Measurements from ENCODE around the gene FAM89B.
A peak's percentile ranks its signal among the peaks of the same experiment; 100 is the strongest.

FAM89B gene

GRCh38 chr11:65612691-65613090 lies 40.4 kb downstream of the FAM89B start:
- no peak overlapping the region for H2AK5ac ChIP-seq (ENCODE audit: low read length)
- H3K27ac ChIP-seq (ENCODE audit: low read depth, low read length) = no peak overlapping the region
- H3K79me1 ChIP-seq (ENCODE audit: low read length) = peaks cover 31% of the 10 kb centered on the region
- H3K4ac ChIP-seq (ENCODE audit: low read depth, low read length) = no peak overlapping the region
- no peak overlapping the region for H2BK5ac ChIP-seq (ENCODE audit: low read length)
- DNase-seq = no peak
- H4K8ac ChIP-seq (ENCODE audit: low read depth, low read length) = no peak overlapping the region
- no peak overlapping the region for H2BK120ac ChIP-seq (ENCODE audit: low read depth, low read length)
- WGBS (ENCODE audit: extremely low coverage, insufficient coverage, low lambda C conversion rate) = no CpG with 5 or more reads among the region's 7 CpGs
- no peak overlapping the region for H3K4me3 ChIP-seq (ENCODE audit: low read length)
- peaks cover 11% of the 10 kb centered on the region for H3K4me1 ChIP-seq (ENCODE audit: control insufficient read depth, low read depth, low read length)
- no peak overlapping the region for H4K5ac ChIP-seq (ENCODE audit: low read length)
- H2BK15ac ChIP-seq (replicated peaks; ENCODE audit: low read depth) = no peak overlapping the region
- no peaks in the 10 kb centered on the region for H3K27me3 ChIP-seq (ENCODE audit: insufficient read depth, low read length, poor library complexity)
- no peaks in the 10 kb centered on the region for H3K36me3 ChIP-seq (ENCODE audit: control insufficient read depth, insufficient read depth, low read length)
- H3K23ac ChIP-seq (ENCODE audit: low read length) = no peak overlapping the region
- H3K56ac ChIP-seq (ENCODE audit: low read length) = peak overlapping the region; percentile 59
- H3K4me2 ChIP-seq (ENCODE audit: low read length) = no peak overlapping the region
- H3K79me2 ChIP-seq (ENCODE audit: control insufficient read depth, insufficient read depth, low read length) = peaks cover 21% of the 10 kb centered on the region
- peak overlapping the region; percentile 41 for H3K9ac ChIP-seq (ENCODE audit: low read length)
- H3K18ac ChIP-seq (ENCODE audit: low read length) = no peak overlapping the region

DNA sequence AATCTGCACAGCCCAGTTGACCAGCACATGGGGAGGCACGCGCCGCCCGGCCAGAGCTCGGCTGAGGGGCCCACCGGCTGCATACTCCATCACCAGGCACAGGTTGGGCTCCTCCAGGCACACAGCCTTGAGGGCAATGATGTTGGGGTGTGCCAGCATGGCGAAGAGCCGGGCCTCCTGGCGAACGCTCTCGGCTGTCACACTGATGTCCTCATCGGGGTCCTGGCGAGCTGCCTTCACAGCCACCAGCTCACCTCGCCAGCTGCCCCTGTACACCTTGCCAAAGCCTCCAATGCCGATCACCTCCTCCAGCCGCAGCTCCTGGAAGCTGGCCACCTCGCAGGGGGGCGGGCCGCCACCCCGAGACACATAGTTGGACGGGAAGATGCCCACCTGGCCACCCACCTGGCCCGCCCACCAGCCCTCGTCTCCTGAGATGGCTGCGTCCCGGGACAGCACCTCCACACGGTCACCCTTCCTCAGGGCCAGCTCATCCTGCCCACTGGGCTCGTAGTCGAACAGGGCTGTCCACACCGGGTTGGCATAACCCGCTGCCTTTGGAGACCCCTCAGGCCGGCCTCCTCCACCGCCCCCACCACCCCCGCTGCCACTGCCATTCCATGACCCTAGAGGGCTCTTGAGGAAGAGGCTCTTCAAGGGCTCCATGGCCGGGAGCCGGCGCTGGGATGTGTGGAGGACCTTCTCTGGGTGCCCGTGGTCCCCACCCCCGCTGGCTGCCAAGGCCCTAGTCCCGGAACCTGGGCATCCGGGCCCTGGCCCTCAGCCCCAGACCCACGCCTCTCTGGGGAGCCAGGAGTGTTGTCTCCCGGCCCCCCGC lies 41.0 kb downstream of the FAM89B start:
- no CpG with 5 or more reads among the region's 43 CpGs for WGBS (ENCODE audit: extremely low coverage, insufficient coverage, low lambda C conversion rate)
- peak overlapping the region; percentile 77 for H3K18ac ChIP-seq (ENCODE audit: low read length)
- peaks cover 21% of the 10 kb centered on the region for H3K79me2 ChIP-seq (ENCODE audit: control insufficient read depth, insufficient read depth, low read length)
- no peak overlapping the region for H4K8ac ChIP-seq (ENCODE audit: low read depth, low read length)
- no peak overlapping the region for H2BK5ac ChIP-seq (ENCODE audit: low read length)
- peak overlapping the region; percentile 69 for H3K4me3 ChIP-seq (ENCODE audit: low read length)
- H2BK120ac ChIP-seq (ENCODE audit: low read depth, low read length) = peak overlapping the region; percentile 33
- no peak overlapping the region for H3K23ac ChIP-seq (ENCODE audit: low read length)
- H3K27me3 ChIP-seq (ENCODE audit: insufficient read depth, low read length, poor library complexity) = no peaks in the 10 kb centered on the region
- no peak overlapping the region for H2BK15ac ChIP-seq (replicated peaks; ENCODE audit: low read depth)
- no peak for DNase-seq
- peaks cover 31% of the 10 kb centered on the region for H3K79me1 ChIP-seq (ENCODE audit: low read length)
- H4K5ac ChIP-seq (ENCODE audit: low read length) = no peak overlapping the region
- H2AK5ac ChIP-seq (ENCODE audit: low read length) = no peak overlapping the region
- H3K4me2 ChIP-seq (ENCODE audit: low read length) = peak overlapping the region; percentile 48
- peak overlapping the region; percentile 97 for H3K9ac ChIP-seq (ENCODE audit: low read length)
- H3K36me3 ChIP-seq (ENCODE audit: control insufficient read depth, insufficient read depth, low read length) = no peaks in the 10 kb centered on the region
- peak overlapping the region; percentile 58 for H3K27ac ChIP-seq (ENCODE audit: low read depth, low read length)
- peaks cover 11% of the 10 kb centered on the region for H3K4me1 ChIP-seq (ENCODE audit: control insufficient read depth, low read depth, low read length)
- peak overlapping the region; percentile 80 for H3K56ac ChIP-seq (ENCODE audit: low read length)
- H3K4ac ChIP-seq (ENCODE audit: low read depth, low read length) = peak overlapping the region; percentile 89

DNA sequence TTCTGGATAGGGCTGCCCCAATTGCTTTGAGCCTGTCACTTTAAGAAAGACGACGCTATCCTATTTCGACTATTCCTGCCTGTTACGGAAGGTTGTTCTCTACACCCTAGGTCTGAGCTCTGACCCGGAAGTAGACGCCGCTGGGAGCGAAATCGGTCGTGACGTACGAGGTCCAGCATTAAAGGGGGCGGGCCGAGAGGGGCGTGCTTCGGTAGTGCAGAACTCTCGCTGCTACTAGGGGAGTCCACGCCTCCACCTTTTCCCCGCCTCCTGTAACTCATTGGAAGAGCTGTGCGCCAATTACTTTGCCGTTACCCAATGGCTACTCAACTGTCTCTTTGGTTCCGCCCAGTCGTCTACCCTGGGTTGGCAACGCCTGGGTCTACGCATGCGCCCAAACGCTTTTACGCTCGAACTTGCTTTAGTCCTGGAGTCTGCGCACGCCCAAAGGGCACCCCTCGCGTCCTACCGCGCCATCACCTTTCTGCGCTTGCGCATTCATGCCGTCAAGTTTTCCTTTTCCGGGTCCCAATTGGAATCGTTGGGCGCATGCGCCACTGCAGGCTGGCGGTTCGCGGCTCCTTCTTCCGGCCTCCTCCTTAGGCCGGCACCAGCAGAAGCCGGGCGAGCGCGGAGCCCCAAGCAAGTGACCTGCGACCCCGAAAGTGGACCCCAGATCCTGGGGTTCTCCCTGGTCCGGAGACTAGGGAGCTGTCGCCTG lies 43.1 kb downstream of the FAM89B start, which contains the start of gene PCNX3:
Gene PCNX3 (plus strand): TSS at position 548 of the 721 bp plus-strand sequence. CDS start 536 bp downstream, outside the sequence.
- peak within 1 kb of the TSS; percentile 97 for H3K9ac ChIP-seq (ENCODE audit: low read length)
- peaks cover 5% of the 10 kb centered on the region for H3K36me3 ChIP-seq (ENCODE audit: control insufficient read depth, insufficient read depth, low read length)
- no peaks in the 10 kb centered on the region for H3K27me3 ChIP-seq (ENCODE audit: insufficient read depth, low read length, poor library complexity)
- peak within 1 kb of the TSS; percentile 80 for H3K27ac ChIP-seq (ENCODE audit: low read depth, low read length)
- no peak within 1 kb of the TSS for H4K5ac ChIP-seq (ENCODE audit: low read length)
- peak within 1 kb of the TSS; percentile 48 for H3K4ac ChIP-seq (ENCODE audit: low read depth, low read length)
- peak within 1 kb of the TSS; percentile 44 for H3K18ac ChIP-seq (ENCODE audit: low read length)
- no peak within 1 kb of the TSS for H2BK15ac ChIP-seq (replicated peaks; ENCODE audit: low read depth)
- WGBS (ENCODE audit: extremely low coverage, insufficient coverage, low lambda C conversion rate) = no CpG with 5 or more reads among the region's 55 CpGs
- H3K79me1 ChIP-seq (ENCODE audit: low read length) = peaks cover 26% of the 10 kb centered on the region
- H2AK5ac ChIP-seq (ENCODE audit: low read length) = no peak within 1 kb of the TSS
- no peak within 1 kb of the TSS for H3K23ac ChIP-seq (ENCODE audit: low read length)
- H3K4me2 ChIP-seq (ENCODE audit: low read length) = peak within 1 kb of the TSS; percentile 97
- H3K79me2 ChIP-seq (ENCODE audit: control insufficient read depth, insufficient read depth, low read length) = peaks cover 21% of the 10 kb centered on the region
- no peak within 1 kb of the TSS for H2BK5ac ChIP-seq (ENCODE audit: low read length)
- H2BK120ac ChIP-seq (ENCODE audit: low read depth, low read length) = no peak within 1 kb of the TSS
- H3K4me1 ChIP-seq (ENCODE audit: control insufficient read depth, low read depth, low read length) = peaks cover 11% of the 10 kb centered on the region
- DNase-seq = peak; percentile 100
- no peak within 1 kb of the TSS for H4K8ac ChIP-seq (ENCODE audit: low read depth, low read length)
- peak within 1 kb of the TSS; percentile 97 for H3K56ac ChIP-seq (ENCODE audit: low read length)
- H3K4me3 ChIP-seq (ENCODE audit: low read length) = peak within 1 kb of the TSS; percentile 82

DNA sequence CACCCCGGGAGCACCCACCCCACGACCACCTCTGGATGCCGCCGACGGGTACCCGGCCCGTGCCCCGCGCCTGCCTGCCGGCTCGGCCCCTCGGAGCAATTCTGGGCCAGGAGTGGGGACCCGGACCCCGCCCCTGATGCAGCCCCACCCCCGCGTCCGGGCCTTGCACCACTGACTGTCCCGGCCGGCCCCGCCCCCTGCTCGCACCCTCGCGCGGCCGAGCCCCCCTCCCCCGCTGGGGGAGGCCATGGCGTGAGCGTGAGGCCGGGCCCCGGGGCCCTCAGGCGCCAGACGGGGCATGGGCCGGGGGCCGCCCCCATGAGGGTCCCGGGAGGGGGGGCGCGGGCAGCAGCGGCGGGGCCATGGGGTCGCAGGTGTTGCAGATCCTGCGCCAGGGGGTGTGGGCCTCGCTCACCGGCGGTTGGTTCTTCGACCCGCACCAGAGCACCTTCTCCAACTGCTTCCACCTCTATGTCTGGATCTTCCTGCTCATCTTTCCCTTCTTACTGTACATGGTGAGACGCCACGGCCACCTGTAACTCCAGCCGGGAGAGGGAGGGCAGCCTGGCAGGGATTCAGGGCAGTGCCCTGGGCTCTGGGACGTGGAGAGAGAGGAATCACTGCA lies 43.7 kb downstream of the FAM89B start:
- peaks cover 21% of the 10 kb centered on the region for H3K79me2 ChIP-seq (ENCODE audit: control insufficient read depth, insufficient read depth, low read length)
- peak overlapping the region; percentile 48 for H3K4ac ChIP-seq (ENCODE audit: low read depth, low read length)
- H4K5ac ChIP-seq (ENCODE audit: low read length) = no peak overlapping the region
- peak; percentile 39 for DNase-seq
- H4K8ac ChIP-seq (ENCODE audit: low read depth, low read length) = no peak overlapping the region
- H3K9ac ChIP-seq (ENCODE audit: low read length) = peak overlapping the region; percentile 90
- peak overlapping the region; percentile 95 for H3K4me2 ChIP-seq (ENCODE audit: low read length)
- WGBS (ENCODE audit: extremely low coverage, insufficient coverage, low lambda C conversion rate) = no CpG with 5 or more reads among the region's 50 CpGs
- H3K23ac ChIP-seq (ENCODE audit: low read length) = no peak overlapping the region
- peak overlapping the region; percentile 96 for H3K56ac ChIP-seq (ENCODE audit: low read length)
- H2BK120ac ChIP-seq (ENCODE audit: low read depth, low read length) = no peak overlapping the region
- peaks cover 26% of the 10 kb centered on the region for H3K79me1 ChIP-seq (ENCODE audit: low read length)
- H2BK15ac ChIP-seq (replicated peaks; ENCODE audit: low read depth) = no peak overlapping the region
- H3K4me1 ChIP-seq (ENCODE audit: control insufficient read depth, low read depth, low read length) = peaks cover 11% of the 10 kb centered on the region
- H3K4me3 ChIP-seq (ENCODE audit: low read length) = peak overlapping the region; percentile 82
- H3K18ac ChIP-seq (ENCODE audit: low read length) = peak overlapping the region; percentile 44
- peaks cover 5% of the 10 kb centered on the region for H3K36me3 ChIP-seq (ENCODE audit: control insufficient read depth, insufficient read depth, low read length)
- H2BK5ac ChIP-seq (ENCODE audit: low read length) = no peak overlapping the region
- H3K27me3 ChIP-seq (ENCODE audit: insufficient read depth, low read length, poor library complexity) = no peaks in the 10 kb centered on the region
- H2AK5ac ChIP-seq (ENCODE audit: low read length) = no peak overlapping the region
- peak overlapping the region; percentile 80 for H3K27ac ChIP-seq (ENCODE audit: low read depth, low read length)

- DNase-seq = no peak
- Histone ChIP-seq H3K79me1 (ENCODE audit: low read length) (peaks cover 26% of the 10 kb centered on the region), H3K18ac (ENCODE audit: low read length) (no peak overlapping the region), H2BK5ac (ENCODE audit: low read length) (no peak overlapping the region), H3K4me3 (ENCODE audit: low read length) (peak overlapping the region; percentile 82), H3K36me3 (ENCODE audit: control insufficient read depth, insufficient read depth, low read length) (peaks cover 5% of the 10 kb centered on the region), H2BK120ac (ENCODE audit: low read depth, low read length) (no peak overlapping the region), H2AK5ac (ENCODE audit: low read length) (no peak overlapping the region), H4K5ac (ENCODE audit: low read length) (no peak overlapping the region), H3K56ac (ENCODE audit: low read length) (peak overlapping the region; percentile 96), H2BK15ac (replicated peaks; ENCODE audit: low read depth) (no peak overlapping the region), H3K27me3 (ENCODE audit: insufficient read depth, low read length, poor library complexity) (no peaks in the 10 kb centered on the region), H3K4me1 (ENCODE audit: control insufficient read depth, low read depth, low read length) (peaks cover 11% of the 10 kb centered on the region), H4K8ac (ENCODE audit: low read depth, low read length) (no peak overlapping the region), H3K9ac (ENCODE audit: low read length) (peak overlapping the region; percentile 90), H3K4ac (ENCODE audit: low read depth, low read length) (no peak overlapping the region), H3K27ac (ENCODE audit: low read depth, low read length) (no peak overlapping the region), H3K79me2 (ENCODE audit: control insufficient read depth, insufficient read depth, low read length) (peaks cover 21% of the 10 kb centered on the region), H3K4me2 (ENCODE audit: low read length) (peak overlapping the region; percentile 95), H3K23ac (ENCODE audit: low read length) (no peak overlapping the region)
- no CpG with 5 or more reads among the region's 10 CpGs for WGBS (ENCODE audit: extremely low coverage, insufficient coverage, low lambda C conversion rate)
Measured at GRCh38 chr11:65616575-65617001, 44.2 kb downstream of the FAM89B start.
